BLaER1 (cell line): ENCODE results near the gene MFAP2.
"Not testable (repeated sequence)": the region's sequence is repeated elsewhere in the genome, so short reads cannot be mapped to it uniquely, and the experiment has no call there.

Experiments used
- H3K27ac ChIP-seq: shearing (Covaris generic); formaldehyde crosslinking; 2 replicates; pipeline ENCODE4 v1.8.1; 2022
- H3K27me3 ChIP-seq: shearing (Covaris generic); formaldehyde crosslinking; 2 replicates; pipeline ENCODE4 v1.8.1; 2022
- H3K36me3 ChIP-seq: shearing (Covaris generic); formaldehyde crosslinking; 2 replicates; pipeline ENCODE4 v1.8.1; 2022
- H3K4me1 ChIP-seq: shearing (Covaris generic); formaldehyde crosslinking; 2 replicates; pipeline ENCODE4 v1.8.1; 2022
- H3K4me2 ChIP-seq: shearing (Covaris generic); formaldehyde crosslinking; 2 replicates; pipeline ENCODE4 v1.8.1; 2022
- H3K4me3 ChIP-seq: shearing (Covaris generic); formaldehyde crosslinking; 2 replicates; pipeline ENCODE4 v1.8.1; 2022
- H3K9ac ChIP-seq: shearing (Covaris generic); formaldehyde crosslinking; 2 replicates; pipeline ENCODE4 v1.8.1; 2022
- H3K9me3 ChIP-seq: shearing (Covaris generic); formaldehyde crosslinking; 2 replicates; pipeline ENCODE4 v1.8.1; 2022
- H4K20me1 ChIP-seq: shearing (Covaris generic); formaldehyde crosslinking; 2 replicates; pipeline ENCODE4 v1.8.1; 2022
- Cebpa-rat ChIP-seq: shearing (Covaris generic); IDR thresholded peaks from 2 replicates; pipeline ENCODE4 v1.8.1; 2022

The MFAP2 gene

GRCh38 chr1:16967095-16967575 is 13.3 kb downstream of the MFAP2 start:
- no peak overlapping the region for H3K4me2 ChIP-seq
- no peak overlapping the region for H3K9ac ChIP-seq
- H3K9me3 ChIP-seq = no peaks in the 10 kb centered on the region
- H3K36me3 ChIP-seq = peaks cover 31% of the 10 kb centered on the region; the same call in 1 of the 2 replicates
- H3K27me3 ChIP-seq = no peaks in the 10 kb centered on the region
- TF ChIP-seq Cebpa-rat = no peak
- H4K20me1 ChIP-seq = peaks cover 17% of the 10 kb centered on the region; the same call in 1 of the 2 replicates
- H3K4me3 ChIP-seq = no peak overlapping the region
- peaks cover 9% of the 10 kb centered on the region; the same call in 1 of the 2 replicates for H3K4me1 ChIP-seq
- no peak overlapping the region for H3K27ac ChIP-seq

GRCh38 chr1:16966282-16966681 is 14.1 kb downstream of the MFAP2 start:
- Histone ChIP-seq H3K9ac (no peak overlapping the region), H3K9me3 (no peaks in the 10 kb centered on the region), H3K4me3 (no peak overlapping the region), H3K4me2 (no peak overlapping the region), H3K27me3 (no peaks in the 10 kb centered on the region), H3K27ac (no peak overlapping the region), H3K36me3 (peaks cover 25% of the 10 kb centered on the region; the same call in 1 of the 2 replicates), H4K20me1 (peaks cover 17% of the 10 kb centered on the region; the same call in 1 of the 2 replicates), H3K4me1 (peaks cover 17% of the 10 kb centered on the region)
- TF ChIP-seq Cebpa-rat = no peak

GRCh38 chr1:16965486-16966067 is 14.8 kb downstream of the MFAP2 start:
- Histone ChIP-seq H3K4me2 (no peak overlapping the region), H3K36me3 (peaks cover 23% of the 10 kb centered on the region; the same call in 1 of the 2 replicates)
- no peak for TF ChIP-seq Cebpa-rat

GRCh38 chr1:16964169-16964568 is 16.3 kb downstream of the MFAP2 start:
- Histone ChIP-seq H3K4me1 (peaks cover 29% of the 10 kb centered on the region), H3K36me3 (peaks cover 23% of the 10 kb centered on the region; the same call in 1 of the 2 replicates)
- H3K27me3 ChIP-seq, H3K4me2 ChIP-seq, H3K9me3 ChIP-seq, H3K9ac ChIP-seq, H3K4me3 ChIP-seq, H3K27ac ChIP-seq, H4K20me1 ChIP-seq: not testable (repeated sequence)

More at GRCh38 chr1:16965486-16966067, 14.8 kb downstream of the MFAP2 start:
- Histone ChIP-seq H3K9me3 (no peaks in the 10 kb centered on the region), H4K20me1 (peaks cover 15% of the 10 kb centered on the region; the same call in 1 of the 2 replicates), H3K27ac (no peak overlapping the region), H3K9ac (no peak overlapping the region), H3K4me1 (peaks cover 22% of the 10 kb centered on the region), H3K4me3 (no peak overlapping the region), H3K27me3 (no peaks in the 10 kb centered on the region)

GRCh38 chr1:16961297-16962133 is 18.9 kb downstream of the MFAP2 start:
- Histone ChIP-seq H3K4me3 (peak overlapping the region; percentile 62), H3K9ac (peak overlapping the region; percentile 66; the same call in 1 of the 2 replicates), H4K20me1 (no peaks in the 10 kb centered on the region)

GRCh38 chr1:16960560-16961296 is 19.7 kb downstream of the MFAP2 start:
- Histone ChIP-seq H3K27ac (no peak overlapping the region), H3K4me1 (peaks cover 48% of the 10 kb centered on the region), H3K36me3 (peaks cover 4% of the 10 kb centered on the region; the same call in 1 of the 2 replicates), H3K27me3 (no peaks in the 10 kb centered on the region), H4K20me1 (no peaks in the 10 kb centered on the region), H3K9me3 (no peaks in the 10 kb centered on the region), H3K4me2 (peak overlapping the region; percentile 92), H3K9ac (peak overlapping the region; percentile 66), H3K4me3 (peak overlapping the region; percentile 62)
- TF ChIP-seq Cebpa-rat = no peak

More at GRCh38 chr1:16961297-16962133, 18.9 kb downstream of the MFAP2 start:
- H3K27ac ChIP-seq = no peak overlapping the region
- H3K27me3 ChIP-seq = no peaks in the 10 kb centered on the region
- no peak for TF ChIP-seq Cebpa-rat
- no peaks in the 10 kb centered on the region for H3K9me3 ChIP-seq
- H3K36me3 ChIP-seq = peaks cover 11% of the 10 kb centered on the region; the same call in 1 of the 2 replicates
- peaks cover 48% of the 10 kb centered on the region for H3K4me1 ChIP-seq
- H3K4me2 ChIP-seq = peak overlapping the region; percentile 92

GRCh38 chr1:16958475-16958874 is 21.9 kb downstream of the MFAP2 start:
- Histone ChIP-seq H4K20me1 (no peaks in the 10 kb centered on the region), H3K36me3 (no peaks in the 10 kb centered on the region; the same call in 1 of the 2 replicates), H3K4me1 (peaks cover 48% of the 10 kb centered on the region), H3K27me3 (no peaks in the 10 kb centered on the region), H3K4me2 (no peak overlapping the region), H3K4me3 (no peak overlapping the region), H3K9ac (no peak overlapping the region), H3K9me3 (no peaks in the 10 kb centered on the region), H3K27ac (no peak overlapping the region)
- TF ChIP-seq Cebpa-rat = no peak

GRCh38 chr1:16957731-16958130 is 22.7 kb downstream of the MFAP2 start:
- no peak for TF ChIP-seq Cebpa-rat
- no peak overlapping the region for H3K4me2 ChIP-seq
- H3K4me1 ChIP-seq = peaks cover 48% of the 10 kb centered on the region
- H3K4me3 ChIP-seq = no peak overlapping the region
- no peak overlapping the region for H3K9ac ChIP-seq
- H3K27me3 ChIP-seq = no peaks in the 10 kb centered on the region
- no peaks in the 10 kb centered on the region; the same call in 1 of the 2 replicates for H3K36me3 ChIP-seq
- no peak overlapping the region for H3K27ac ChIP-seq
- H4K20me1 ChIP-seq = no peaks in the 10 kb centered on the region
- no peaks in the 10 kb centered on the region for H3K9me3 ChIP-seq

GRCh38 chr1:16956775-16957174 is 23.6 kb downstream of the MFAP2 start:
- Histone ChIP-seq H3K4me2 (no peak overlapping the region), H3K9ac (no peak overlapping the region), H4K20me1 (no peaks in the 10 kb centered on the region), H3K27ac (no peak overlapping the region), H3K27me3 (no peaks in the 10 kb centered on the region), H3K36me3 (no peaks in the 10 kb centered on the region; the same call in 1 of the 2 replicates), H3K4me1 (peaks cover 45% of the 10 kb centered on the region), H3K9me3 (no peaks in the 10 kb centered on the region), H3K4me3 (no peak overlapping the region)
- TF ChIP-seq Cebpa-rat = no peak
